GM18526 (cell line): ENCODE measurements around the gene MUC15.

Experiments
- POLR2A ChIP-seq: IDR thresholded peaks from 3 replicates; pipeline ENCODE4 v1.6.1; 2011; ENCODE audit not compliant: insufficient read length; ENCODE audit errors: extremely low read depth

Gene MUC15

DNA sequence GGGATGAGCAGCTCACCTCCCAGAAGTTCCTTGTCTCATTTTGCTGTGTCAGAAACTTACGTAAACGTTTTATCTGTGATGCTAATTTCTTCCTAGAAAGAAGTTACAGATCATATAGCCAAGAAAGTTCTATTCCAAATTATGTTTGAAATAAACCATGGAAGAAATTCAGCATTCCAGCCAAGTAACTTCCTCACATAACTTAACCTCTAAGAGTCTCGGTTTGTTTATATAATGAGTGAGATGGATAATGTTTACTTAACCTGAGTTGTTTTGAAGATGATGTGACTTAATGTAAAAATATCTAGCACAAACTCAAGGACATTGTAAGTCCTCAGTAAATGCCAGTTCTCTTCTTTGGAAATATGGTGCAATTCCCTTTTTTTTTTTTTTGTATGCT is 8.9 kb upstream of the MUC15 start:
- TF ChIP-seq POLR2A = no peak

DNA sequence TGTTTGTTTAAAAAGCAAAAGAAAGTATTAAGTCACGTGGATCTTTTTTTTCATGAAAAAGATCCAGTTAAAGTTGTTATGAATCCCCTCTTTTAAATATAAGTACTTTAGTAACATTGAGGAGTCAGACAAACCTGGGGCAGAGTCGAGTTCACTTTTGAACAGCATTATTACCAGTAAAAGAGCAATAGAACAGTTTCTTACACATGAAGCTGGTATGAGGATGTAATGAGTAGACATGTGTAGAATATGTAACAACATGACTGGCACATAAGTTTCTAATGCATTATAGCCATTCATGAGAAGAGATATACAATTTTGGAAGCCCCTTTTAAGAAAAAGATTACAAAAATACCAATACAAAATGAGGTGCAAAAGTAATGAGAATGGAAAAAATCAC is 7.6 kb upstream of the MUC15 start:
- no peak for TF ChIP-seq POLR2A

DNA sequence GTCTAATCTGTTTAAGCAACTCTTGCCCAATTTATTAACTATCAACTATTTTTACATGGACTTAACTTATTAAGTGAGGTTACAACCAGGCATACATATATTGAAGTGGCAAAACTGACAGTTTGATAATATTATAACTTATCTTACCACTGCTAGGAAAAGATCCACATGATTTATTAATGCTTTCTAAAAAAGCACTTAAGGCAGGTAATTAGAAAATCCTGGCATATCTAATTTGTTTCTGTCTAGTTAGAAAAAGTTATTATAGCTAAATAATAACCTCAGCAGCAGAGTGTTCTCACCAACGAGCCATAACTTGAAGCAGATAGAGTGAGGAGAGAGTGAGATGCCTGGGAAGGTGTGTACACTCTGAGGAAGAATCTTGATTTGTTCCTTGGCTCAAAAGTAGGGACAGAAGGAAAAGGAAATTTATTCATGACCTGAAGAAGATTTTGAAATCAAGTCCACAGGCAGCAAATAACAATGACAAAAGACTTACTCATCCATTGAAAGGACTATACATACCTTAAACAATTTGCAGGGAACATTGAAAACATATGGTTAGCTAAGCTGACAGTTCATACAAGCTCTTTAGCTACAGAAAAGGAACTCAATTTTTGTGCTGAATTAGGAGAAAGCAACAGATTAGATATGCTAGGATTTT is 7.1 kb upstream of the MUC15 start:
- no peak for TF ChIP-seq POLR2A

DNA sequence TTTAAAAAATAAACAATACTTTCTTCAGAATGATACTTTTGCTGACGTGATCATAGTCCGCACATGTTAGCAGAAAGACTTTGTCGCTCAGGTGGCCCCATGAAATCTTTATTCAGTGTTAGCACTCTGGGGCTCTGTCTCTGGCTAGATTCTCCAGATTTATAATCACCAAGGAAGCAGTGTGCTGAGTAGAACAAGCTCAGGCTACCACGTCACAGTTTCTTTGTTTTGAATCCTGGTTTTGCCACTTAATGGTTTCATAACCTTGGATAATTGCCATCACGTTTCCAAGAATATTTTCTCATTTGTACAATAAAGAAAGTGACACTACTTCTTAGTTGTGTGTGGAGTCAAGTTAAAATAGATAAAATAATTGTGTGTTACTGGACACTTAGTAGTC is 3.9 kb upstream of the MUC15 start:
- no peak for TF ChIP-seq POLR2A

DNA sequence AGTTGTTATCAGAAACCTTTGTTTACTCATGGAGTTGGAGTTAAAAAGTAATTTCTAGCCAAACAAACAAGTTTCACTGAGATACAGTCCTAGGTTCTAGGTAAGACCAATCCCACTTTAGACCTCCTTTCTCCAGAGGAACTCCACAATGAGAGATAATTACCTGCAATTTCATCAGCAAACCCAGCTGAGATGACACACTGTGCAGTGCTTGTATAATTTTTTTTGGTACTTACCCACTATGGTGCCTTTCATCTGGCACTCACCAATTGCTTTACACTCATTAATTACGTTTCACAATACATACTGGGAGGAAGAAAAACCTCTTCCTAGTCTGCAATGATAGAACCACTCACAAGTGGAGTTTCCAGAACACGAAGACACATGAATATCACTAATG is 1.8 kb upstream of the MUC15 start:
- no peak for TF ChIP-seq POLR2A

DNA sequence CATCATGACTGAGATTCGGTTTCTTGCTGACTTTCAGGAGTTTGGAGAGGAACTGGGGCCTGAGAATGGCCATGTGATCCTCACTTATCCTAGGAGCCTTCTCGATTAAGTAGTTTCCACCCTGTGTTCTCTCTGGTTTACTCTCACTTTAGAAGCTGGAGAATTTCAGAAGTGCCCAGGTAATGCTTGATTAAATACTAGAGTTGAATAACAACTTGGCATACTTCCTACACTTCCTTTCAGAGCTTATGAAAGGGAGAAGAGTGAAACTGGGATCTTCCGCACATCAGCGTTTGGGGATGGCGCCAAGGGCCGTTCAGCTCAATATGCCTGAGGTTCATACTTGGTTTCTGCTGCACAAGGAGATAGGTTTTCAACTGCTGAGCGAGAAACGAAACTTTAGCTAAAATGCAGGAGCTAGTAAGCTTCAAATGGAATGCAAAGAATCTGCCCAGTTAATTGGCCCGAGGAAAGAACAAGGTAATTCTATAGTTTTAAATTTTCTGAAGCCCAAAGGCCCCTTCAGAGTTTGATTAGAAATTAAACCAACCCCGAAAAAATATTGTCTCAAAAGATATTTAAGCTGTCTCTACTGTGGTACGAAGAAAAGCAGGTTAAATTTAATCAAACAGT is 823 bp upstream of the MUC15 start:
- TF ChIP-seq POLR2A = no peak

DNA sequence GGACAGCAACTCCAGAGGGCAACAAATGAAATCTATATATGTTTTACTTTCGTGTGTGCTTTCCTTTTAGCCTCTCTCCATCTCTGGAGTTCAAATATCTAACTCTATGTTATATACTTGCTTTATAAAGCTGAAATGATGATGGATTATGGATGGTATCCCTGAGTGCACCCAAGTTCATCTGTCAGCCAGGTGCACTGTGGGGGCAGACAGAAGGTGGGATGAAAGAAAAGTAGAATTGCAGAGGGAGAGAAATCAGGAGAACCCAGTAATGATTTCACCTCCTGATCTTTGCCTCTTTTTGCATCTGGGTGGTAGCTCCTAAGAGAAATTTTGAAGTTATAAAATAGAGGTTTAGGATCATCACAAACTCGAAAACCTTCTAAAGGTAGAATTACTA is 2.4 kb downstream of the MUC15 start:
- no peak for TF ChIP-seq POLR2A

DNA sequence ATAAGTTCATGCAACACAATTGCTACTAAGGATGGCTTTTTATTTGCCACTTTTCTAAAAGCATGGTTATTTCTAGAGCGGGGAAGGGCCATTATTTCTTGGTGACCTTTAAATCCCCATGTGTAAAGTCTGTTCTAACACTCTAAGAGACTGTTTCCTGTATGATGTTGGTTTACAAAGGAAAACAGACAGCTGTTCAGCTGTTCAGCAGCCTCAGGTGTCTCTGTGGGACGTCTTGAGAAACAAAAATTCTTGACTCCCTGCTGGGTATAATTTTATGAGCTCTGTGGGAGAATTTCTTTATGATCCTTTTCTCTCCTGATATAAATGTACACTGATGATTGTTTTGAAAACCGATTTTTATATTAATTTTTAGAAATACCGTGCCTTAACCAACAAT is 13.9 kb downstream of the MUC15 start:
- TF ChIP-seq POLR2A = no peak

DNA sequence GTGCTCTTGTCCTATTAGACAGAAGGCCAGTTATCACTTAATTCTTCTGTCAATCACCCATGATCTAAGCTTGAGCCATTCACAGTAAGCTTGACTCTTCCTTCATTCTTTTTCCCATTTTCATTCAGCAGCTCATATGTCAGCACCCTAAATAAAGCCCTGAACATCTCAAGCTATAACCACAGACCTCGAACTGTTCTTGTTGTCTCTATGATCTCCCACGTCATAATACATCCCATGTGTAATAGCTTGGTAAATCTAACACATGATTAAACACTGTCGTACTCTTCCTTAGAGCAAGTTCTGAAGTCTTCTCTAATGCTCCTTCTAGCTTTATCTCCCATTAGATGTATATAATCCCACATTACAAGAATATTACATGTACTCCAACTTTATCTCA is 14.4 kb downstream of the MUC15 start:
- TF ChIP-seq POLR2A = no peak

DNA sequence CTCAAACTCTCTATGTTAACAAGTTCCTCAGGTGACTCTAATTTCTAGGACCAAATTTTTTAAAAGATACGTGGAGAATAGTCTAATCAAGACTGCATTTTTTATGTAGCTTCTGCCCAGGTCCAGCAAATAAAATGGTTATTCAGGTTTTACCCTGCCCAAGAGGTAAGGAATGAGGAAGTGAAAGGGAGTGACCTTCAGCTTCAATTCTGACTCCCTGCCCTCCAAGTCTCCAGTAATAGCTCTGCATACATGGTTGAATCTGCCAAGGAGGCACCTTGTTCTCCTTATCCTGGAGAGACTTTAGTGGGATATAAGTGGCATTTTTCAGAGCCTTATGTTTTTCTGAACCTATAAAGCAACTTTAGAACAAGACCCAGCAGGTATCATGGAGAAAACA is 15.5 kb downstream of the MUC15 start:
- no peak for TF ChIP-seq POLR2A

DNA sequence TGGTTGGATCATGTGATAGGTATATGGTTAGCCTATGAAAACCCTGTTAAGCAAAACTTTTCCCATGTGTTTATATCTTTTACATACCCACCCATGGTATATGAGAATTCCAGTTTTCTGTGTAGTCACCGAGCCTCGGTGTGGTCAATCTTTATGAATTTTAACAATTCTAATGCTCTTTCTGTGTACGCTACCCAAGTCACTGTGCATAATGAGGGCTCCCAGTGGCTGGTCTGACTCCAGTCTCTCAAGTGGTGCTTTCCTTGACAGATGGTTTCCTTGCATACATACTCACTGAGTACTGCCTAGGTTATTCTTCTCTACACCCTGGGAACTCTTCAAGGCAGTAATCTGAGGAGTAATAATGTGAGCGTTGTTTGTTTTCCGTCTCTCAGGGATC is 17.6 kb downstream of the MUC15 start:
- TF ChIP-seq POLR2A = no peak

DNA sequence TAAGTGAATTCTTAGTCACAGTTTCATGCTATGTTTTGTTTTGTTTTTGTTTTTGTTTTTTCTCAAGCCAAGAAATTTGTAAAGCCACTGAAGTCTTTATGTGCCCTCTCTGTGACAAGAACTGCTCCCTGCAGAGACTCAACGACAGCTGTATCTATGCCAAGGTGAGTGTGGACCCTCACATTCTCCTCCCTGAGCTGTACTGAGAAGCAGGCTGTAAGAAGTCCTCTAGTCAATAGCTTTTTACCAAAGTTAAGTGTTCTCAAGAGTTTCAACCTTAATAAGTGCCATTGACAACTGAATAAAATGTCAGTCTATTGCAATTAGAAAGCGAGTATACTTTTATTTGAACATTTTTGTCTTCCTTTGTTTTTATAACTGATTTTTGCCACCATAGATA is 18.9 kb downstream of the MUC15 start:
- no peak for TF ChIP-seq POLR2A

DNA sequence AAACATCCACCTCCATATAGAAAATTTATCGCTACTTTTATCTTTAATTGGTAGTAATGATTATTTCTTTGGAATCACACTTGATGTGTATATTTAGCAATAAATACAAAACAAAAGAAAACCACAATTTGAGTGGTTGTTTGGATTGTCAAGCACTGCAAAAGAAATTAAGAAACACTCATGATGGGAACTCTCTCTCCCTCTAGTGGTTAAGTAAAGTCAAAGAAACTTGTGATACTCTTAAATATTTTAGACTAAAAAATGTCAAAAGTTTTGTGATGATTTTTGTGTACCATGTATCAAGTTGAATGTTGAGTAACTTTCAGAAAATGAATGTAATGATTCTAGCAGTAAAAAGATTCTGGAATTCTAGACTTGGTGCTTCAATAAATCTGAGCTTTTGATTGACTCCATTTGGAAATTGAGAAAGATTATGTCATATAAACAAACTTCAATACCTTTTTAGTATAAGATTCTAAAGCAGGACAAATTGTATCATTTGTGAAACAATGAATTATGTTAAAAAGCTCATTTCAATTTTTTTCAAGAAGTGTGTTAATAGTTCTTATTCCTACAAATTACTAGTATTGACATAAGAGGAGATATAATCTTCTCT is 20.8 kb downstream of the MUC15 start:
- no peak for TF ChIP-seq POLR2A

DNA sequence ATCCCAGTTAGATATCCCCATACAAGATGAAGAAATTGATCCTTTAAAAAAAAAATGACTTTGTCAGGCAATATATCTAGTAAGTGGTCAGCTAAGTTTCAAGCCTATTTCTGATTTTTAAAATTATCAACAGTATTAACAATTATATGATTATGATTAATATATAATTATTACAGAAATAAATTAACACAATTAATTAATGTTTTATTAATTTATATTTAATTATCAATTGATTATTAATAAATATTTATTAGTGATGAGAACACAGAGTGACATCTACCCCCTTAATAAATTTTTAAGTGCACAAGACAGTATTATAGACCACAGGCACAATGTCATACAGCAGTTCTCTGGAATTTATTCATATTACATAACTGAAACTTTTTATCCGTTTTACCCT is 22.0 kb downstream of the MUC15 start:
- no peak for TF ChIP-seq POLR2A

DNA sequence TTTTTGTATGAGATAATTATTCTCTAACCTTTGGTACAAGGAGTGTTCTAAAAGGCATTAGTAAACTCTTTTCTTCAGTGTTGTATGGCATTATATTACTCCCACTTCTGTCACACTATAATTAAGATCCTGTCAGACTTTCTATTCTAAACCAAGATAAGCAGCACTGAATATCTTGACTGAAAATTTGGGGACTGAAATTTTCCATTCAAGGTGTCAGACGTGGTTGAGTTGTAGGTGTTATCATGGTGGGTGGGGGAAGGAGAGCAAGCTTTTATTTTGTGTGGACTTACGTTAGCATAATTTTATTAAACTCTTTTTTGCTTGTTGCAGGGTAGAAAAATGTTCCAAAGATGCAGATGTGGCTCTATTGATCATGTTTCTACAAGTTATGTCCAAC is 22.9 kb downstream of the MUC15 start:
- no peak for TF ChIP-seq POLR2A

DNA sequence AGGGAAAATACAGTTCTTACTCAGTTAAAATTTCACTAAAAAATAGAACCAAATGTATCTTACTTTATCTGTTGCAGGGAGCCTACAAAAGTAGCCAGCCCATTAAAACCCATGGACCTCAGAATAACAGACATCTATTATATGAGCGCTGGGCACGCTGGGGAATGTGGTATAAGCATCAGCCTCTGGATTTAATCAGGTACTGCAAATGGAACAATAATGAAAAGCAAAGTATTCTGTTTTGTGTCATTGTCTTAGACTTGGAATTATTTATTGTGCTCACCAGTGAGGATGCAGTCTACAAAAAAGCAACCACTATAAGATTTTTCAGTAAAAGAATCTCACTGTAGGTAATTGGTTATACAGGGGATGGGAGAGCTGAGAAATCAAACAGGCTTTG is 30.2 kb downstream of the MUC15 start:
- TF ChIP-seq POLR2A = no peak

DNA sequence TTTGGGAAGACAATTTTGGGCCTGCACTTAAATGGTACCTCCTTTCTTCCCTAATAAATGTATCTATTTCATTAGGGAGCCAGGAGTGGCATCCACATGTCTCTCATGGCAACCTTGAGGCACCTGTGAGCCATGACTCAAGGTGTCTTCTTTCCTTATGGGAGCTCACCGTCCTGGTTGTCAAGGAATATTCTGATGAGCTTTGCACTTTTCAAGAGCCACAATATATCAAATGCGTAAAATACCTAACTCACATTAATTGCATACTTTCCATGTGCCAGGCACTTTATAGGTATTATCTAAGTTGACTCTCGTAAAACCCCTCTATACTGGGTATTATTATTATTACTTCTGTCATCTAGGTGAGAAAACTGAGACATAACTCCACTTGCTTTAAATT is 32.5 kb downstream of the MUC15 start:
- no peak for TF ChIP-seq POLR2A

DNA sequence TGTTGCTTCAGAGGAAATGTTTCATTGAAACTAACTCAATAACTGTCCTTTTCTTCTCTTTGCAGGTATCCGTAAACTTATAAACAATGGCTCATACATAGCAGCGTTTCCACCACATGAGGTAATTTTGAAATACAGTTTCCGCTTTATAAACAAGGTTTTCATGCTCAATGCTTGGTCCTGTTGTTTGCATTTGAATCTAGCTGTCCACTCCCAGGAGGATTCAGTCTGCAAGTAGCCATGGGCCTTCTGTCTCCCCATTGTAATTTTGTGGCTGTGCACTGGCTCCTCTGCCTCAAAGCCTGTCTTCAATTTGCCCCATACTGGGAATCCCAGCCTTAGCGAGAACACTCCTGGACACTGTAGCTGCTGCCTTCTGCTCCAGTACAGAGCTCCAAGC is 34.7 kb downstream of the MUC15 start:
- no peak for TF ChIP-seq POLR2A

DNA sequence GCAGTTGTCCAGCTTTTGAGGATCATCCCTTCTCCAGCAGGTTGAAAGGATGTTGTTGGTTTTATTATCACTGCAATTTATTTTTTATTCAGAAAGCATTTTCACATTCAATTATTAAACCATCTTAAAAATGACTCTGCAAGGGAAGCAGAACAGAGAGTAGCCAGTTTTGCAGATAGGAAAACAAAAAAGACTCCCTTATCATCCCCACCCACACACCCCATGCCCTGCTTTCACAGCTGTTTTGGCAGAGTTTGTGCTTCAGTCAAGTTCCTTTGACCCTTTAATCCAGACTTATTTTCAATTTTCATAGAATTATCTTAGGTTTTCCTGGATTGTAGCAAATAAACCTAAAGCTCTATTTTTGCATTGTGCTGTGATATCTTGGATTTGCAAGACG is 44.4 kb downstream of the MUC15 start:
- TF ChIP-seq POLR2A = no peak
